Measurements from ENCODE around the gene MPHOSPH6. TPM values are rescaled to one million over a fixed set of nuclear protein-coding genes. Genes with fewer than 3 reads are reported as not detected.
"Not testable (repeated sequence)": the region's sequence is repeated elsewhere in the genome, so short reads cannot be mapped to it uniquely, and the experiment has no call there.

Gene MPHOSPH6
- total RNA-seq (1 to 10 TPM; 1.9 to 8.6 (median 5.7) TPM), polyA plus RNA-seq (10 to 100 TPM in 1 of 2 donors, 1 to 10 TPM in 1; 8.1 to 15.3 TPM)

DNA sequence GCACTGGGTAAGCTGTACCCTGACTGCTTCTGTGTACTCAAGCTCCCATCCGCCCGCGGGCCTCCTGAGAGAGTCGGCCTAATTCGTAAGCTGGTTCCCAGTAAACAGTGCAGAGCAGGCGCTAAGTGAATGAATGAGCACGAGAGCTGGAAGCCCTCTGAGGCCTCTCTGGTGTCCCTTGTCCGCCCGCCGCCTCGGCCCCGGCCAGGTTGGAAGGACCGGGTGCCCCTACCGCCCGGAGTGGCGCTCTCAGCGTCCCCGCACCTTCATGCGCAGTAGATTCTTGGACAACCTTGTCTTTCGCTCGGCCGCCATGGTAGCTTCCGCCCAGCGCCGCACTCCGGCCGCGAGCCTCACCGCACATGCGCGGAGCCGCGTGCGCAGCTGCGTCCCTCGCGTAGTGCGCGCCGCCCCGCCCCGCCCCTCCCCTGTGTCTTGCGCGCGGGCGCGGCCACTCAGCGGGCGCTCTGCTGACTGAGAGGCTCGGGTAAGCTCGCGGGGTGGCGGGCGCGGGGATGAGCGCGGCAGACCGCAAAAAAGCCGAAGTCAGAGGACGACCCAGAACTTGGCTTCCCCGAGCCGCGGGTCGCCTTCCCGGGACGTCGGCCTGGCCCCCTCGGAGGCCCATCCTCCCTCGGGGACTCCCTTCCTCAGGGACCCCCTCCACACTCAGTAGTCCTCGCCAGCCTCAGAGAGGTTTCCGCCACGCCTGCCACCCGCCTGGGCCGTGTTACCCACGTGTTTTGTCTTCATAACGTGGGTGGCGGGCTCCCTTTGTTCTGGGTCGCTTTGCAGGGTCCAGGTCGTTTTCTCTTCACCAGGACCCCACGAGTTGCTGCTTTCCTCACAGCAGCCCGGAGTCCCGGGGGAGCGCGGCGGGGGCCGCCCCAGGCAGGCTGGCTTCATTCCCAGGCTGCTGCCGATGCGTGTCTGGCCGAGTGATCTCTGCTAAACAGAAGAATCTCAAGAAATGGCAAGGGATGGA lies at the start of gene MPHOSPH6:
Gene MPHOSPH6, minus strand, starts transcription at position 364 of the 985 bp plus-strand sequence. Its CDS starts 49 bp downstream, at position 315.
- Histone ChIP-seq H3K27ac (peak within 1 kb of the TSS; percentile 31 to 56 (median 48)), H3K4me1 (peaks cover 0 to 4% (median 0%) of the 10 kb centered on the region in 3 donors), H3K36me3 (no peaks in the 10 kb centered on the region), H3K27me3 (peaks cover 0 to 4% (median 0%) of the 10 kb centered on the region in 4 donors), H3K4me3 (peak within 1 kb of the TSS; percentile 54 to 69 (median 60)), H3K9me3 (no peaks in the 10 kb centered on the region)
- peak; percentile 85 to 97 (median 91) for DNase-seq
- WGBS, 2 donors: 0 to 1% methylated on average over 71 to 89 of the region's 89 CpGs
- no peak for FAIRE-seq
- intact Hi-C loops (cut with DNase I): no loop called here
- no peak for TF ChIP-seq CTCF (IDR thresholded peaks at IDR 0.05)
- peak; percentile 99 to 100 (median 100) for ATAC-seq

DNA sequence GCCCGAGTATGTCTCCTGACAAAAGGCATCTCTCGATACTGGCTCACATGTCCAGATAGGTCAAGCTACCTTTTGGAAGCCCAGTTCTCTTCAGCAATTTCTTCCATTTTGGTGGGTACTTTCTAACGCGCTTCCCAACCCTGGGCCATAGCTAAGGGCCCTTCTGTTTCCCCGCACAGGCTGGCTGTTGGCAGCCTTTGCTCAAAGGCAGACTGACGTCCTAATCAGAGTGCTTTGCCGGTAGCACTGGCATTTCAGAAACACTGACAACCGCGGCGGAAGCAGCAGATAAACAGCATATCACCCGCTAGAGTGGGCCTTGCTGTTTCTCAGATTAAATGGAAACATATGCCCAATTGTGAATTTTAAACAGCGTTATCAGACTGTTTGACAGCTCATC lies 49.3 kb upstream of the MPHOSPH6 start:
- no peaks in the 10 kb centered on the region for H3K9me3 ChIP-seq
- no peak overlapping the region for H3K4me3 ChIP-seq
- no peaks in the 10 kb centered on the region for H3K27me3 ChIP-seq
- TF ChIP-seq CTCF (IDR thresholded peaks at IDR 0.05): no peak
- ATAC-seq (no peak), FAIRE-seq (no peak), DNase-seq (no peak)
- no peak overlapping the region for H3K27ac ChIP-seq
- H3K36me3 ChIP-seq: no peaks in the 10 kb centered on the region
- intact Hi-C loops (cut with DNase I): loop anchor here in 1 of 3 donors (10.0 kb wide), 1 partner anchor 174 kb away; no protein-coding TSS in a partner anchor
- no peaks in the 10 kb centered on the region for H3K4me1 ChIP-seq
- WGBS, 2 donors: 68 to 75% methylated on average over 12 of the region's 12 CpGs

DNA sequence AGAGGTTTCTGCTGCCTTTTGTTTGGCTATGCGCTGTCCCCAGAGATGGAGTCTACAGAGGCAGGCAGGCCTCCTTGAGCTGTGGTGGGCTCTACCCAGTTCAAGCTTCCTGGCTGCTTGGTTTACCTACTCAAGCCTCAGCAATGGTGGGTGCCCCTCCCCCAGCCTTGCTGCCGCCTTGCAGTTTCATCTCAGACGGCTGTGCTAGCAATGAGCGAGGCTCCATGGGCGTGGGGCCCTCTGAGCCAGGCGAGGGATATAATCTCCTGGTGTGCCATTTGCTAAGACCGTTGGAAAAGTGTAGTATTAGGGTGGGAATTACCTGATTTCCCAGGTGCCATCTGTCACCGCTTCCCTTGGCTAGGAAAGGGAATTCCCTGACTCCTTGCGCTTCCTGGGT lies 39.3 kb upstream of the MPHOSPH6 start:
- DNase-seq; intact Hi-C loops (cut with DNase I); H3K9me3 ChIP-seq; H3K4me3 ChIP-seq; H3K27ac ChIP-seq; FAIRE-seq; H3K27me3 ChIP-seq; H3K36me3 ChIP-seq; ATAC-seq; H3K4me1 ChIP-seq: not testable (repeated sequence)
- 76 to 85% methylated on average over 9 of the region's 9 CpGs for WGBS, 2 donors

- no peaks in the 10 kb centered on the region for H3K4me1 ChIP-seq
- H3K9me3 ChIP-seq: no peaks in the 10 kb centered on the region
- H3K4me3 ChIP-seq: no peak overlapping the region
- DNase-seq (no peak), FAIRE-seq (no peak), ATAC-seq (no peak)
- no peaks in the 10 kb centered on the region for H3K27me3 ChIP-seq
- H3K27ac ChIP-seq: no peak overlapping the region
- H3K36me3 ChIP-seq: no peaks in the 10 kb centered on the region
- intact Hi-C loops (cut with DNase I): no loop called here
- TF ChIP-seq CTCF (IDR thresholded peaks at IDR 0.05): no peak
Measured at GRCh38 chr16:82203198-82203597, 33.2 kb upstream of the MPHOSPH6 start.

GRCh38 chr16:82201926-82202325 lies 31.9 kb upstream of the MPHOSPH6 start:
- no peak overlapping the region for H3K27ac ChIP-seq
- FAIRE-seq (no peak), ATAC-seq (peak in 1 of 4 donors; percentile 43), DNase-seq (no peak)
- no peaks in the 10 kb centered on the region for H3K9me3 ChIP-seq
- H3K4me3 ChIP-seq: no peak overlapping the region
- intact Hi-C loops (cut with DNase I): no loop called here
- H3K27me3 ChIP-seq: no peaks in the 10 kb centered on the region
- no peak for TF ChIP-seq CTCF (IDR thresholded peaks at IDR 0.05)
- WGBS, 2 donors: 30 to 35% methylated on average over 1 of the region's 1 CpG
- no peaks in the 10 kb centered on the region for H3K4me1 ChIP-seq
- H3K36me3 ChIP-seq: no peaks in the 10 kb centered on the region
